ENCODE measurements around the gene VIPR1.

The VIPR1 gene

DNA sequence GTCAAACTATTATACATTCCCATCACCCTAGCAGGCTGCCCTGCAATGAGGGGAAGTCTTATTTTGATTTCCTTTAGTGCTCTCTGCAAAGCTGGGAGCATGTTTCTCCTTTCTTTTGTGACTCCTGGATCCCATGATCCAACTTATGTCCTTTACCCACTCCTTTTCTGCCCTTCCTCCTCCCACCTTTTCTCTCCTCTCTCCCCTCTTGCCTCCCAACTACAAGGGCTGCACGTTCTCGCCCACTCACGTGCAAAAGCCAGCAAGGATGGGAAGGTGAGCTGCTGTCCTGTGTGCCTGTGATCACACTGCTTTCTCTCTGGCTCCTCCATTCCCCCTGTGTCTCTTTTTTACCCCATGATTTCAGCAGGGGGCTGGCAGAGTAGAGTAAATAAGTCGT lies 6.1 kb downstream of the VIPR1 start:
- H3K4me3 ChIP-seq (replicated peaks; ENCODE audit: low read depth, low read length), result no peak overlapping the region
- no peak for DNase-seq (ENCODE audit: extremely low read depth, low read depth)
- TF ChIP-seq, protein P1, sequence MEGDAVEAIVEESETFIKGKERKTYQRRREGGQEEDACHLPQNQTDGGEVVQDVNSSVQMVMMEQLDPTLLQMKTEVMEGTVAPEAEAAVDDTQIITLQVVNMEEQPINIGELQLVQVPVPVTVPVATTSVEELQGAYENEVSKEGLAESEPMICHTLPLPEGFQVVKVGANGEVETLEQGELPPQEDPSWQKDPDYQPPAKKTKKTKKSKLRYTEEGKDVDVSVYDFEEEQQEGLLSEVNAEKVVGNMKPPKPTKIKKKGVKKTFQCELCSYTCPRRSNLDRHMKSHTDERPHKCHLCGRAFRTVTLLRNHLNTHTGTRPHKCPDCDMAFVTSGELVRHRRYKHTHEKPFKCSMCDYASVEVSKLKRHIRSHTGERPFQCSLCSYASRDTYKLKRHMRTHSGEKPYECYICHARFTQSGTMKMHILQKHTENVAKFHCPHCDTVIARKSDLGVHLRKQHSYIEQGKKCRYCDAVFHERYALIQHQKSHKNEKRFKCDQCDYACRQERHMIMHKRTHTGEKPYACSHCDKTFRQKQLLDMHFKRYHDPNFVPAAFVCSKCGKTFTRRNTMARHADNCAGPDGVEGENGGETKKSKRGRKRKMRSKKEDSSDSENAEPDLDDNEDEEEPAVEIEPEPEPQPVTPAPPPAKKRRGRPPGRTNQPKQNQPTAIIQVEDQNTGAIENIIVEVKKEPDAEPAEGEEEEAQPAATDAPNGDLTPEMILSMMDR (IDR thresholded peaks at IDR 0.05; ENCODE audit: low read depth, low read length, missing control alignments), result no peak

DNA sequence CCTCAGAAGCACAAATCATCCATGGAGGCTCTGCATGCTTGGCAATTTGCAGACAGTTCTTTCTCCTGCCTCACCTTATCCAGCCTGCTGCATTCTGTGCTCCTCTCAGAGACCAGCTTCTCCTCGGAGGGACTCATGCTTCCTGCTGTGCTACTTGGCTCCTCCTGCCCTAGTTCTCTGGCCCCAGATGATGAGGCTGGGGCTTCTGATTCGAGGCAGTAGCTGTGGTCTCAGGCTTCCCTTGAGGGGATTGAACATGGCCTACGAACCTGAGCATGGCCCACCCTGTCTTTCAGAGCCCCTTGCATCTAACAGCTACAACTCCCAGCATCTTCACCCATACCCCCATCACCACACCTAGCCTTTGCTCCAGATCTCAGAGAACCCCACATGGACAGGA lies 6.7 kb downstream of the VIPR1 start:
- no peak for DNase-seq (ENCODE audit: extremely low read depth, low read depth)
- H3K4me3 ChIP-seq (replicated peaks; ENCODE audit: low read depth, low read length), result no peak overlapping the region
- TF ChIP-seq, protein P1 (IDR thresholded peaks at IDR 0.05; ENCODE audit: low read depth, low read length, missing control alignments), result no peak

DNA sequence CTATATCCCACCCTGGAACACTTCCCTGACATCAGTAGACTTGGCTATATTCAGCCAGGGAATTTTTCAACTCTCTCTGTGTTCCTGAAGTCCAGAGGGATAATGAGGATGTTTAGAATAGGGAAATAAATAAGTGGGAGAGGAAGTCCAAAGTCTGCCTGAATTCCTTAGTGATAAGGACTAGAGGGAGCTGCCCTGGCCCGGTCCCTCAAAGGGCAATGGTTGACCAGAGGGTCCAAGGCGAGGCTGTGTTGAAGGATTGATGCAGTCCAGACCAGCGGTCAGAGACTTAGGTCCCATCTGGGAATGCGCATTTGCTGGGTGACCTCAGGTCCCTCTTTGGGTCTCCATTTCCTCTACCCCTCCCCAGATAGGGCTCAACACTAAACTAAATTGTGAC lies 7.9 kb downstream of the VIPR1 start:
- no peak for DNase-seq (ENCODE audit: extremely low read depth, low read depth)
- TF ChIP-seq, protein P1 (IDR thresholded peaks at IDR 0.05; ENCODE audit: low read depth, low read length, missing control alignments), result no peak
- no peak overlapping the region for H3K4me3 ChIP-seq (replicated peaks; ENCODE audit: low read depth, low read length)

DNA sequence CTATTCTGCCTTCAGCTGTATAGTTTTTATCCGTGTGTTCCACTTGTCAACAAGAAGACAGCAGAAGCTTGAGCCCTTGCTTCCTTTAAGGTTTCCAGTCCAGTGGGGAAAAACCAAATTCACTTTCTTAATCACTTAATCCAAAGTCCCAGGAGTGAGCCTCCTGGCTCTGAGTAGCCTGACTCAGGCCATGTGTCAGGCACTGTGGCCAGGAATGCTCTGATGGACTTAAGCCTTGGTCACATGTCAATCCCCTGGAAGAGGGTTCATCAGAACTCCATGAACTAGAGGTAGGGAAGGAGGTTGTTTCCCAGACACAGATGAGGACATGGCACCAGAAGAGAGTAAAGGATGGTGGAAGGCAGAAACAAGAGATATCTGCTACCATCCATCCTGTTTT lies 8.8 kb downstream of the VIPR1 start:
- TF ChIP-seq, protein P1 (IDR thresholded peaks at IDR 0.05; ENCODE audit: low read depth, low read length, missing control alignments), result no peak
- DNase-seq (ENCODE audit: extremely low read depth, low read depth), result no peak
- no peak overlapping the region for H3K4me3 ChIP-seq (replicated peaks; ENCODE audit: low read depth, low read length)

DNA sequence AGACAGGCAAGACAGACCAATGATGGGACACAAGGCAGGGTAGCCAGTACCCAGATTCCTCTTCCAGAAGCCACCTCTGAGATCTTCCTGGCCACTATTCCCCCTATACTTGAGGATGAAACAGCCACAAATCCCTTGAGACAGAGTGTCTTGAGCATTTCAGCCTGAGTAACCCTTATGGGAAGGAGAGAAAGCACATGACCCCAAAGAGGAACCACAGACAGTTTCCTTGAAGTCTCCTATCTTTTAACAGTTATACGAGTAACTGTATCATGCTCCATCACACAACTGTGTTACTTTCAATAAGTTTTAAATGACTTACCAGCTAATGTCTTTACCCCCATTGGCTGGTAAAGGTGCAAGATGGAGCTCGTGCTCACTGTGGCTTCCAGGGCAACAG lies 9.3 kb downstream of the VIPR1 start:
- TF ChIP-seq, protein P1 (IDR thresholded peaks at IDR 0.05; ENCODE audit: low read depth, low read length, missing control alignments), result no peak
- no peak overlapping the region for H3K4me3 ChIP-seq (replicated peaks; ENCODE audit: low read depth, low read length)
- DNase-seq (ENCODE audit: extremely low read depth, low read depth), result no peak

DNA sequence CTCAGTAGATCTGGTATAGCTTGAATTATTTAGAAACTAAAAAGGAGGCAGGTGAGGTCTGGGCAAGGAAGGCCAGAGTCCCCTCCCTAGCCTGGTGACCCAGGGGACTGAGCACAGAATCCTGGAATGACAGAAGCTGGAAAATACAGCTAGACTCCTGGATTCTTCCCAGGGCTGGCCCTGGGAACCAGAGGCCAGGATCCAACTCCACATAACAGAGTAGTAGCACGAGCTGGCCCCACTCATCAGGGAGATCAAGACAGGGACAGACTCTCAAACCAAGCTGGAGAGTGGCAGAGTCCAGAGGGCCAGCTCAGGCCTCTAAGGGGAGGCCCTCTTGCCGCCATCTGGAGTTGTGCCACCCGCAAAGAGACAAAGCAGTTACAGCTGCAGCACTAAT lies 10.7 kb downstream of the VIPR1 start:
- TF ChIP-seq, protein P1 (IDR thresholded peaks at IDR 0.05; ENCODE audit: low read depth, low read length, missing control alignments), result no peak
- DNase-seq (ENCODE audit: extremely low read depth, low read depth), result no peak
- no peak overlapping the region for H3K4me3 ChIP-seq (replicated peaks; ENCODE audit: low read depth, low read length)

DNA sequence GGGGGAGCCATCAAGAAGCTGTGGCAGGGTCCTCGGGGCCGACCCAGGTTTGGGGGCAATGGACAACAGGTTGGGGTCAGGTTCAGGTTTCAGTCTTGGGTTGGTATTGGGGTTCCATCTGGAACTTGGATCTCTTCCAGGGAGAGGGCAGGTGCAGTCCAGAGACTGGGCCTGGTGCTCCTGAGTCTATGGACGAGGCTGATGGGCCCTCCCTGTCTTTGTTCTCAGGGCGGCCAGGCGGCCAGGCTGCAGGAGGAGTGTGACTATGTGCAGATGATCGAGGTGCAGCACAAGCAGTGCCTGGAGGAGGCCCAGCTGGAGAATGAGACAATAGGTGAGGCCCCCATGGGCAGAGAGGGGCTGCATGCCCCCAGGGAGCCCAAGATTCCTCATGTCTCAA lies 11.1 kb downstream of the VIPR1 start:
- H3K4me3 ChIP-seq (replicated peaks; ENCODE audit: low read depth, low read length), result no peak overlapping the region
- TF ChIP-seq, protein P1 (IDR thresholded peaks at IDR 0.05; ENCODE audit: low read depth, low read length, missing control alignments), result no peak
- no peak for DNase-seq (ENCODE audit: extremely low read depth, low read depth)

Measured in HFF-Myc (cell line).